ENCODE data around the gene RPL4. TPM values are rescaled to one million over a fixed set of nuclear protein-coding genes. Genes with fewer than 3 reads are reported as not detected.

Gene RPL4
- total RNA-seq, 1 experiment from 2014 or later = 3,648 TPM

DNA sequence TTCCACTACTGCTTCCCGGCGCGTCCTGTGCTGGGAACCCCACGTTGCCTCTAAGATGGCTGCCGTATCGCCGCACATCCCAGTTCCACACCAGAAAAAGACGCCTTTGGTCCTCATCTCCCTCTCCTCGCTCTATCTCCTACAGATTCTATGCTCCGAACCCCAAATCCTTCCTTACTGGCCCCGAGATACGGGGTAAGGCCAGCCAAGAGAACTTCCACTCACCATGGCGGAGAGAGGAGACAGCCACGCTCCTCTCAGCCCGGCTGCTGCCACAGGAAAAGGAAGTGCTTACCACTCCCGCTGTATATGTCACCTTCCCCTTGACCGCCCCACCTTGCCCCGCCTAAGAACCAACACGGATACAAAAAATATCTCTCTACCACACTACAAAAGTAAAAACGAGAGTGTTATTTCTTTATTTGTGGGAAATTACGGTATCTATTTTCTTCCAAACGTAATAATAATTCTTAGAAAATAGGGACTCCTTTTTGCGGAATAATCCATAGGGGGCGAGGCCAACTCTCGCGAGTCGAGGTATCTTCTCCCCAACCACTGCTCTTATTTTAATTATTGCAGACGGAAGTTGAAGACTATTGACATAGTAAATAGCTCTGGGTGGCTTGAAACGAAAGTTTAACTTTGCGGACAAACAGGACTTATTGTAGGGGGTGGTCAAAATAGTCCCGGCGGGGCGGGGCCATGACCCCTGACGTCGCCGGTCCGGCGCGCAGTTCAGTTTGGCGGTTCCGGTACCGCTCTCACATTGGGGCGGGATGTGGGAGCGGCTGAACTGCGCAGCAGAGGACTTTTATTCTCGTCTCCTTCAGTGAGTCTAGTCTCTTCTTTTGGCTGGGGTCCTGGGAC, at the start of gene RPL4, which contains the start of gene ZWILCH (continued):
- TF ChIP-seq, protein P1, sequence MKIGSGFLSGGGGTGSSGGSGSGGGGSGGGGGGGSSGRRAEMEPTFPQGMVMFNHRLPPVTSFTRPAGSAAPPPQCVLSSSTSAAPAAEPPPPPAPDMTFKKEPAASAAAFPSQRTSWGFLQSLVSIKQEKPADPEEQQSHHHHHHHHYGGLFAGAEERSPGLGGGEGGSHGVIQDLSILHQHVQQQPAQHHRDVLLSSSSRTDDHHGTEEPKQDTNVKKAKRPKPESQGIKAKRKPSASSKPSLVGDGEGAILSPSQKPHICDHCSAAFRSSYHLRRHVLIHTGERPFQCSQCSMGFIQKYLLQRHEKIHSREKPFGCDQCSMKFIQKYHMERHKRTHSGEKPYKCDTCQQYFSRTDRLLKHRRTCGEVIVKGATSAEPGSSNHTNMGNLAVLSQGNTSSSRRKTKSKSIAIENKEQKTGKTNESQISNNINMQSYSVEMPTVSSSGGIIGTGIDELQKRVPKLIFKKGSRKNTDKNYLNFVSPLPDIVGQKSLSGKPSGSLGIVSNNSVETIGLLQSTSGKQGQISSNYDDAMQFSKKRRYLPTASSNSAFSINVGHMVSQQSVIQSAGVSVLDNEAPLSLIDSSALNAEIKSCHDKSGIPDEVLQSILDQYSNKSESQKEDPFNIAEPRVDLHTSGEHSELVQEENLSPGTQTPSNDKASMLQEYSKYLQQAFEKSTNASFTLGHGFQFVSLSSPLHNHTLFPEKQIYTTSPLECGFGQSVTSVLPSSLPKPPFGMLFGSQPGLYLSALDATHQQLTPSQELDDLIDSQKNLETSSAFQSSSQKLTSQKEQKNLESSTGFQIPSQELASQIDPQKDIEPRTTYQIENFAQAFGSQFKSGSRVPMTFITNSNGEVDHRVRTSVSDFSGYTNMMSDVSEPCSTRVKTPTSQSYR (CRISPR knock-in tag; IDR thresholded peaks at IDR 0.05) = no peak
- TF ChIP-seq EMX1 (CRISPR knock-in tag; IDR thresholded peaks at IDR 0.05) (0 out of 2 replicates have a peak, but pooled peaks have one; percentile 8), TEAD1 (CRISPR knock-in tag; IDR thresholded peaks at IDR 0.05) (peak; percentile 88), ZNF423 (CRISPR knock-in tag; IDR thresholded peaks at IDR 0.05) (no peak), TCF7 (CRISPR knock-in tag; IDR thresholded peaks at IDR 0.05; ENCODE audit: low read depth) (no peak), ZNF219 (CRISPR knock-in tag; IDR thresholded peaks at IDR 0.05; ENCODE audit: borderline replicate concordance) (0 out of 2 replicates have a peak, but pooled peaks have one; percentile 50), SMAD3 (CRISPR knock-in tag; IDR thresholded peaks at IDR 0.05; ENCODE audit: borderline replicate concordance) (peak; percentile 77; the same call in 1 of the 2 replicates)
- TF ChIP-seq, protein P2, sequence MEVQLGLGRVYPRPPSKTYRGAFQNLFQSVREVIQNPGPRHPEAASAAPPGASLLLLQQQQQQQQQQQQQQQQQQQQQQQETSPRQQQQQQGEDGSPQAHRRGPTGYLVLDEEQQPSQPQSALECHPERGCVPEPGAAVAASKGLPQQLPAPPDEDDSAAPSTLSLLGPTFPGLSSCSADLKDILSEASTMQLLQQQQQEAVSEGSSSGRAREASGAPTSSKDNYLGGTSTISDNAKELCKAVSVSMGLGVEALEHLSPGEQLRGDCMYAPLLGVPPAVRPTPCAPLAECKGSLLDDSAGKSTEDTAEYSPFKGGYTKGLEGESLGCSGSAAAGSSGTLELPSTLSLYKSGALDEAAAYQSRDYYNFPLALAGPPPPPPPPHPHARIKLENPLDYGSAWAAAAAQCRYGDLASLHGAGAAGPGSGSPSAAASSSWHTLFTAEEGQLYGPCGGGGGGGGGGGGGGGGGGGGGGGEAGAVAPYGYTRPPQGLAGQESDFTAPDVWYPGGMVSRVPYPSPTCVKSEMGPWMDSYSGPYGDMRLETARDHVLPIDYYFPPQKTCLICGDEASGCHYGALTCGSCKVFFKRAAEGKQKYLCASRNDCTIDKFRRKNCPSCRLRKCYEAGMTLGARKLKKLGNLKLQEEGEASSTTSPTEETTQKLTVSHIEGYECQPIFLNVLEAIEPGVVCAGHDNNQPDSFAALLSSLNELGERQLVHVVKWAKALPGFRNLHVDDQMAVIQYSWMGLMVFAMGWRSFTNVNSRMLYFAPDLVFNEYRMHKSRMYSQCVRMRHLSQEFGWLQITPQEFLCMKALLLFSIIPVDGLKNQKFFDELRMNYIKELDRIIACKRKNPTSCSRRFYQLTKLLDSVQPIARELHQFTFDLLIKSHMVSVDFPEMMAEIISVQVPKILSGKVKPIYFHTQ (CRISPR knock-in tag; IDR thresholded peaks at IDR 0.05) = peak; percentile 11; the same call in 1 of the 2 replicates
- TF ChIP-seq, protein P3, sequence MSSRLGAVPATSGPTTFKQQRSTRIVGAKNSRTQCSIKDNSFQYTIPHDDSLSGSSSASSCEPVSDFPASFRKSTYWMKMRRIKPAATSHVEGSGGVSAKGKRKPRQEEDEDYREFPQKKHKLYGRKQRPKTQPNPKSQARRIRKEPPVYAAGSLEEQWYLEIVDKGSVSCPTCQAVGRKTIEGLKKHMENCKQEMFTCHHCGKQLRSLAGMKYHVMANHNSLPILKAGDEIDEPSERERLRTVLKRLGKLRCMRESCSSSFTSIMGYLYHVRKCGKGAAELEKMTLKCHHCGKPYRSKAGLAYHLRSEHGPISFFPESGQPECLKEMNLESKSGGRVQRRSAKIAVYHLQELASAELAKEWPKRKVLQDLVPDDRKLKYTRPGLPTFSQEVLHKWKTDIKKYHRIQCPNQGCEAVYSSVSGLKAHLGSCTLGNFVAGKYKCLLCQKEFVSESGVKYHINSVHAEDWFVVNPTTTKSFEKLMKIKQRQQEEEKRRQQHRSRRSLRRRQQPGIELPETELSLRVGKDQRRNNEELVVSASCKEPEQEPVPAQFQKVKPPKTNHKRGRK (CRISPR knock-in tag; IDR thresholded peaks at IDR 0.05; ENCODE audit: borderline replicate concordance) = no peak

DNA sequence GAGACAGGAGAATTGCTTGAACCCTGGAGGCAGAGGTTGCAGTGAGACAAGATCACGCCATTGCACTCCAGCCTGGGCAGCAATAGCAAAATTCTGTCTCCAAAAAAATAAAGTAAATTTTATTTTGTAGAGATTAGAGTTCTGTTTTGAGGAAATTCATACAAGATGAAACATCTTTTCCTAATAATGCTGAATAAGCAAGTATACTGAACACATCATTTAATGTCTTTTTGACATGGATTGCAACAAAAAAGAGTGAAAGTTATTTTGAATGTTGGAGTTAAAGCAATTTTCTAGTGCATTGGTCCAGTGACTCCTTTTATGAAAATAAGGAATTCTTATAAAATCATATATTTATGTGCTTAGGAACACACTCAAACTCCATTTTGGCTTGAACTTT, 40.6 kb upstream of the RPL4 start:
- peaks cover 40% of the 10 kb centered on the region for H3K36me3 Mint-ChIP-seq
- no peak for ATAC-seq
- no peaks in the 10 kb centered on the region for H3K27me3 Mint-ChIP-seq (ENCODE audit: low read depth)
- CTCF ChIA-PET = no interaction called here
- POLR2A ChIA-PET = no interaction called here
- H3K4me1 Mint-ChIP-seq = no peaks in the 10 kb centered on the region
- H3K4me3 Mint-ChIP-seq = no peak overlapping the region
- H3K27ac Mint-ChIP-seq = no peak overlapping the region
- 0 out of 2 replicates have a peak, but pooled peaks cover 5% of the 10 kb centered on the region for H3K9me3 Mint-ChIP-seq
- DNase-seq (ENCODE audit: low spot score) = no peak
- no peak for TF ChIP-seq CBFB (CRISPR knock-in tag; IDR thresholded peaks at IDR 0.05; ENCODE audit: low read depth)
- no peak for TF ChIP-seq NR1H2 (CRISPR knock-in tag; IDR thresholded peaks at IDR 0.05)
- TF ChIP-seq RORB (CRISPR knock-in tag; IDR thresholded peaks at IDR 0.05) = no peak
- TF ChIP-seq, protein P4, sequence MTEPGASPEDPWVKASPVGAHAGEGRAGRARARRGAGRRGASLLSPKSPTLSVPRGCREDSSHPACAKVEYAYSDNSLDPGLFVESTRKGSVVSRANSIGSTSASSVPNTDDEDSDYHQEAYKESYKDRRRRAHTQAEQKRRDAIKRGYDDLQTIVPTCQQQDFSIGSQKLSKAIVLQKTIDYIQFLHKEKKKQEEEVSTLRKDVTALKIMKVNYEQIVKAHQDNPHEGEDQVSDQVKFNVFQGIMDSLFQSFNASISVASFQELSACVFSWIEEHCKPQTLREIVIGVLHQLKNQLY (CRISPR knock-in tag; IDR thresholded peaks at IDR 0.05) = no peak
- no peak for TF ChIP-seq PRRX2 (CRISPR knock-in tag; IDR thresholded peaks at IDR 0.05)
- TF ChIP-seq, protein P5, sequence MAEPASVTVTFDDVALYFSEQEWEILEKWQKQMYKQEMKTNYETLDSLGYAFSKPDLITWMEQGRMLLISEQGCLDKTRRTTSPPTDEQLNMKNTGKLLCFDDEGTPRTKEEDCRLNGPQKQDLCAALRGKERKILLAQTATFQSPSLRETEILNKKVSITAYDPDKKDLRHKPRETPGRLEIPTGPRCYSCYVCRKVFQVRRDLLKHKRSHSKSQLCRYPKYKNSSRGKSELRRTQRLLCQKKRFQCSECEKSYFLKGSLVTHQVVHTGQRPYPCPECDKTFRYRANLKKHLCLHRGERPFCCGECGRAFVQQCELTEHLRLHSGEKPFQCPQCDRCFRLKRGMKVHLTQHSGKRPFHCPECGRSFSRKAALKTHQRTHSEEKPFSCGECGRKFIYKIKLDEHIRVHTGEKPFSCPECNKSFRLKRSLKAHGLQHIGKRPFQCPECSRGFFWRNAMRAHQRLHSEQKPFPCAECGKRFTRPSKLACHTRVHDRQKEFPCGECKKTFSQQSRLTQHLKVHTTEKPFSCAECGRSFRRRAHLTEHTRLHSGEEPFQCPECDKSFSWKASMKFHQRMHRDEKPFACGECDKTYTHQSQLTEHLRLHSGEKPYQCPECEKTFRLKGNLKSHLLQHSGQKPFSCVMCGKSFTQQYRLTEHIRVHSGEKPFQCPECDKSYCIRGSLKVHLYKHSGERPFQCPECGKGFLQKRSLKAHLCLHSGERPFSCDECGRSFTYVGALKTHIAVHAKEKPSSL (CRISPR knock-in tag; conservative IDR thresholded peaks at IDR 0.05) = no peak
- TF ChIP-seq, protein P6, sequence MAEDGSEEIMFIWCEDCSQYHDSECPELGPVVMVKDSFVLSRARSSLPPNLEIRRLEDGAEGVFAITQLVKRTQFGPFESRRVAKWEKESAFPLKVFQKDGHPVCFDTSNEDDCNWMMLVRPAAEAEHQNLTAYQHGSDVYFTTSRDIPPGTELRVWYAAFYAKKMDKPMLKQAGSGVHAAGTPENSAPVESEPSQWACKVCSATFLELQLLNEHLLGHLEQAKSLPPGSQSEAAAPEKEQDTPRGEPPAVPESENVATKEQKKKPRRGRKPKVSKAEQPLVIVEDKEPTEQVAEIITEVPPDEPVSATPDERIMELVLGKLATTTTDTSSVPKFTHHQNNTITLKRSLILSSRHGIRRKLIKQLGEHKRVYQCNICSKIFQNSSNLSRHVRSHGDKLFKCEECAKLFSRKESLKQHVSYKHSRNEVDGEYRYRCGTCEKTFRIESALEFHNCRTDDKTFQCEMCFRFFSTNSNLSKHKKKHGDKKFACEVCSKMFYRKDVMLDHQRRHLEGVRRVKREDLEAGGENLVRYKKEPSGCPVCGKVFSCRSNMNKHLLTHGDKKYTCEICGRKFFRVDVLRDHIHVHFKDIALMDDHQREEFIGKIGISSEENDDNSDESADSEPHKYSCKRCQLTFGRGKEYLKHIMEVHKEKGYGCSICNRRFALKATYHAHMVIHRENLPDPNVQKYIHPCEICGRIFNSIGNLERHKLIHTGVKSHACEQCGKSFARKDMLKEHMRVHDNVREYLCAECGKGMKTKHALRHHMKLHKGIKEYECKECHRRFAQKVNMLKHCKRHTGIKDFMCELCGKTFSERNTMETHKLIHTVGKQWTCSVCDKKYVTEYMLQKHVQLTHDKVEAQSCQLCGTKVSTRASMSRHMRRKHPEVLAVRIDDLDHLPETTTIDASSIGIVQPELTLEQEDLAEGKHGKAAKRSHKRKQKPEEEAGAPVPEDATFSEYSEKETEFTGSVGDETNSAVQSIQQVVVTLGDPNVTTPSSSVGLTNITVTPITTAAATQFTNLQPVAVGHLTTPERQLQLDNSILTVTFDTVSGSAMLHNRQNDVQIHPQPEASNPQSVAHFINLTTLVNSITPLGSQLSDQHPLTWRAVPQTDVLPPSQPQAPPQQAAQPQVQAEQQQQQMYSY (CRISPR knock-in tag; IDR thresholded peaks at IDR 0.05) = no peak
- no peak for TF ChIP-seq ZNF317 (CRISPR knock-in tag; IDR thresholded peaks at IDR 0.05; ENCODE audit: borderline replicate concordance, low read depth)
- TF ChIP-seq ZNF416 (CRISPR knock-in tag; IDR thresholded peaks at IDR 0.05) = no peak
- TF ChIP-seq ZNF121 (CRISPR knock-in tag; IDR thresholded peaks at IDR 0.05) = no peak
- TF ChIP-seq, protein P7, sequence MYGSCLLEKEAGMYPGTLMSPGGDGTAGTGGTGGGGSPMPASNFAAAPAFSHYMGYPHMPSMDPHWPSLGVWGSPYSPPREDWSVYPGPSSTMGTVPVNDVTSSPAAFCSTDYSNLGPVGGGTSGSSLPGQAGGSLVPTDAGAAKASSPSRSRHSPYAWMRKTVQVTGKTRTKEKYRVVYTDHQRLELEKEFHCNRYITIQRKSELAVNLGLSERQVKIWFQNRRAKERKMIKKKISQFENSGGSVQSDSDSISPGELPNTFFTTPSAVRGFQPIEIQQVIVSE (CRISPR knock-in tag; IDR thresholded peaks at IDR 0.05; ENCODE audit: borderline replicate concordance) = no peak
- no peak for TF ChIP-seq CREB1 (CRISPR knock-in tag; IDR thresholded peaks at IDR 0.05)
